HL-60/S4 treated with phorbol 12-myristate 13-acetate at 8.2 ng/mL for 4 days and 3 days (cell line): ENCODE measurements around the gene TMEM120B.

ENCODE experiments used
- in situ Hi-C: fragments of 300-500 bp; cut with MboI; formaldehyde crosslinking; loops from 2 replicates; pipeline ENCODE4 v1.15.0; 2022; ENCODE audit warnings: low sequenced_read_pairs

Gene TMEM120B

DNA sequence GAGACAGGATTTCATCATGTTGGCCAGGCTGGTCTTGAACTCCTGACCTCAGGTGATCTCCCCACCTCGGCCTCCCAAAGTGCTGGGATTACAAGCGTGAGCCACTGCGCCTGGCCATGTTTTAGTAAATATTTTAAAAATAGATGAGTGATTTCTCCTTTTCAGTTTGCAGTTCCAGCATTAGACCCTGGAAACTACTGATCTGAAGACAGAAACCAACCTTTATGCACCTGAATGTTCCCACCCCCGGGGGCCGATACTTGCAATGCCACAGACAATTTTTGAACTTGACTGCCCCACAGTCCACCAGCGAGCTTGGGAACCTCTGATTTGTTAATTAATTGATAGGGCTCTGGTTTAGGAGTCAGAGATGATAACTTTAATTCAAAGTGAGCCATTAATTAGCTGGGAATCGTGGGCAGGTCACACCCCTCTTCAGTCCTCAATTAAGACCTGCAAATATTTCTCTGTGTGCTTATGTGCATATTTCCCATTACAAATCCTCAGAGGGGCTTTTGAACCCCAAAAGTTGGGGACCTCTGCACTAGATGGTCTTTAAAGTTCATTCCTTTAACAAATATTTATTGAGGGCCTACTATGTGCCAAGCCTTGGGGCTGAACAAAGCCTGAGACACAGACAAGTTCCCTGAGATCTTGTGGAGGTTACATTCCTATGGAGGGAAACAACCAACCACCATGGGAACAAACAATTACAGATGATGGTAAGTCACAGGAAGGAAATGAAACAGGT is 4.1 kb upstream of the TMEM120B start:
- in situ Hi-C loops: loop anchor here (25.0 kb wide), 1 partner anchor 179 kb away; the partner anchor contains the start of gene PSMD9

DNA sequence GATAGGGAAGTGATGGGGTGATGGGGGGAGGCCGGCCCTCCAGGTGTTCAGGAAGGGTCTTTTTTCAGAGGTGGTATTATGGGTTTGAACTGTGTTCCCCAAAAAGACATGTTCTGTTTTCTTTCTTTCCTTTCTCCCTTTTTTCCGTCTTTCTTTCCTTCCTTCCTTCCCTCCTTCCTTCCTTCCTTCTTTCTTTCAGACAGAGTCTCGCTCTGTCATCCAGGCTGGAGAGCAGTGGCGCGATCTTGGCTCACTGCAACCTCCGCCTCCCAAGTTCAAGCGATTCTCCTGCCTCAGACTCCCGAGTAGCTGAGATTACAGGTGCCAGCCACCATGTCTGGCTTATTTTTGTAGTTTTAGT is 3.5 kb upstream of the TMEM120B start:
- in situ Hi-C loops: loop anchor here (25.0 kb wide), 1 partner anchor 178 kb away; the partner anchor contains the start of gene PSMD9

DNA sequence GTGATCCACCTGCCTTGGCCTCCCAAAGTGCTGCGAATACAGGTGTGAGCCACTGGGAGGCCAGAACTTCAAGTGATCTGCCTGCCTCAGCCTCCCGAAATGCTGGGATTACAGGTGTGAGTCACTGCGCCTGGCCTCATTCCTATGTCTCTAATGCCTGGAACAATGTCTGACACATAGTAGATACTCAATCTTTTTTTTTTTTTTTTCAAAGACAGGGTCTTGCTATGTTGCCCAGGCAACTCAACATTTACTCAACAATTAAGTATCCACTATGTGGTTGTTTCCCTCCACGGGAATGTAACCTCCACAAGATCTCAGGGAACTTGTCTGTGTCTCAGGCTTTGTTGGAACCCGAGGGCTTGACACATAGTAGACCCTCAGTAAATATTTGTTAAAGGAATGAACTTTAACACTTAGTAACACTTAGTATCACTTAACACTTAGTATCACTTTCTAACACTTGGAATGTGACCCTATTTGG is 3.0 kb upstream of the TMEM120B start:
- in situ Hi-C loops: loop anchor here (25.0 kb wide), 1 partner anchor 178 kb away; the partner anchor contains the start of gene PSMD9

DNA sequence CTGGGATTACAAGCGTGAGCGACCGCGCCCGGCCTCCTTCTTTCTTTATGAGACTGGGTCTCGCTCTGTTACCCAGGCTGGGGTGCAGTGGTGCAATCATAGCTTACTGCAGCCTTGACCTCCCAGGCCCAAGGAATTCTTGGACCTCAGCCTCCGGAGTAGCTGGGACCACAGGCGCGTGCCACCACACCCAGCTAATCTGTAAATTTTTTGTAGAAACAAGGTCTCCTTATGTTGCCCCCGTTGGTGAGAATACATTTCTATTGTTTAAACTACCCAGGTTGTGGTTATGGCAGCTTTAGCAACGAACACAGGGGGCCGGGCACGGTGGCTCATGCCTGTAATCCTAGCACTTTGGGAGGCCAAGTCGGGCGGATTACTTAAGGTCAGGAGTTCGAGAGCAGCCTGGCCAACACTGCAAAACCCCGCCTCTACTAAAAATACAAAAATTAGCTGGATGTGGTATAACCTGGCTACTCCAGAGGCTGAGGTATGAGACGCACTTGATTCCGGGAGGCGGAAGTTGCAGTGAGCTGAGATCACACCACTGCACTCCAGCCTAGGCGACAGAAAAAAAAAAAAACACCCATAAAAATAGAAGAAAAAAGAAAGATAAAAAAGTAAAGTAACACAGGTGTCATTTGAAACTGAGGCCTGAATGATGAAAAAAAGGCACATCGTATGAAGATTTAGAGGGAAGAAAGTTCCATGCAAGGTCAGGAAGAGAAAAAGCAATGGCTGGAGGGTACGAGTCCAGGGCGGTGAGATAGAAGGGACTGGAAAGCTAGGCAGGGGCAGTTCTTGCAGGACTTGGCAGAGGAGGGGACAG is 977 bp upstream of the TMEM120B start:
- in situ Hi-C loops: loop anchor here (25.0 kb wide), 1 partner anchor 176 kb away; the partner anchor contains the start of gene PSMD9

DNA sequence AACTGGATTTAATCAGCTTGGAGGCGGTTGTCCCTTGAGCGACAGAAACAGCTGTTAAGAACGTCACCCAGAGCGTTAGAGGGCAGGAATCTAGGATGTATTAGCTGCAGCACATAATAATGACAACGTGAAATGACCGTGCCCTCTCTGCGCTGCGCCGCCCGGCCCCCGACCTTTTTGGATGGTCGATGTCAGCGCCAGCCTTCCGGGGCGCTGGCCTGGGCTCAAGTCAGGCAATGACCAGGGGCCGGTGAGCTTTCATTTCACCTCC is 427 bp upstream of the TMEM120B start:
- in situ Hi-C loops: loop anchor here (25.0 kb wide), 1 partner anchor 175 kb away; the partner anchor contains the start of gene PSMD9

DNA sequence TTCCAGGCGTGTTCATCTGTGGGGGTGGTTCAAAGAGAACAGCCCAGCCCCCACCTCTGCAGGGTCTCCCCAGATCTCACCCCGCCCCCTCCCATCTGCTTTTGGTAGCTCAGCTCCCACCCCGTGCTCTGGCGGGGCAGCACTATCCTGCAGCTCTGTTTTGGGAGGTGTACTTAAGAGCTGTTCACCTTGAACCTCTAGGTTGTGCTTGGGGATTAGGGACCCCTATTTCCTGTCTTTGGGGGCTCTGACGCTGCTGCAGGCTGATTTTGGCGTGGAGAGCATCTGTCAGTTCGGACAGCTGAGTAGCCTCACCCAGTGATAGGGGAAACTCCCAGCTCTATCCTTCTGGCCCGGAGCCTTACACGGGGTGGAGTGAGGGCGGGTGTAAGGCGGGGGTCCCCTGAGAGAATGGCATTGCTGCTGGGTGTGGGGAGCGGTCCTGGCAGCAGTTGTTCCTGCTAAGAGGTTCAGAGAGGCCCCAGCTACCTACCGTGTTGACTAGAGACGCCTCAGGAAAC is 765 bp downstream of the TMEM120B start:
- in situ Hi-C loops: loop anchor here (25.0 kb wide), 1 partner anchor 174 kb away; the partner anchor contains the start of gene PSMD9

DNA sequence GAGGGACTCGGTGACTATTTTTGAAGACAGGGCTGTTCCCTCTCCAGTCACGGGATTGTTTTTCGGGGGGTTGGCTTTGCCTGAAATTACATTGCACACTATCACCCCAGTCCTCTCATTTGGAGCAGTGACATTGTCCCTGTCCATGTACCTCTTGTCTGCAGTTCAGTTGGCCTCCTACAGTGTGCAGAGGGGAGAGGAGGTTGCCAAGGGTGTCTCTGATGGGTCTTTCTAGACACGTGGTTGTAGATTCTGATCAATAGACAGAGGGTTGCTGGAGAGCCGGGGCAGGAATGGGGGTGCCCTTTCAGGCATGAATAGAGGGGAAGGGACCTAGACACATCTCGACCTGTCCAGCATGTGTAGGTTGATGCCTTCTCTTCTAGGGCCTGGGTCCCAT is 1.2 kb downstream of the TMEM120B start:
- in situ Hi-C loops: loop anchor here (25.0 kb wide), 1 partner anchor 174 kb away; the partner anchor contains the start of gene PSMD9

DNA sequence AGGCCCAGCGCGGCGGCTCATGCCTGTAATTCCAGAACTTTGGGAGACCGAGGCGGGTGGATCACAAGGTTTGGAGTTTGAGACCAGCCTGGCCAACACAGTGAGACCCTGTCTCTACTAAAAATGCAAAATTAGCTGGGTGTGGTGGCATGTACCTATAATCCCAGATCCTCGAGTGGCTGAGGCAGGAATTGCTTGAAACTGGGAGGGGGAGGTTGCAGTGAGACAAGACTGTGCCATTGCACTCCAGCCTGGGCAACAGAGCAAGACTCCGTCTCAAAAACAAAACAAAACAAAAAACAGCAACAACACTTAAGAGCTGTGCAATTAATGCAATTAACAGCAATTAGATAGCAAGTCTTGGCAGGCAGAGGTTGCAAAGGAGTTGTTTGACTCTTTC is 2.5 kb downstream of the TMEM120B start:
- in situ Hi-C loops: loop anchor here (25.0 kb wide), 1 partner anchor 172 kb away; the partner anchor contains the start of gene PSMD9

DNA sequence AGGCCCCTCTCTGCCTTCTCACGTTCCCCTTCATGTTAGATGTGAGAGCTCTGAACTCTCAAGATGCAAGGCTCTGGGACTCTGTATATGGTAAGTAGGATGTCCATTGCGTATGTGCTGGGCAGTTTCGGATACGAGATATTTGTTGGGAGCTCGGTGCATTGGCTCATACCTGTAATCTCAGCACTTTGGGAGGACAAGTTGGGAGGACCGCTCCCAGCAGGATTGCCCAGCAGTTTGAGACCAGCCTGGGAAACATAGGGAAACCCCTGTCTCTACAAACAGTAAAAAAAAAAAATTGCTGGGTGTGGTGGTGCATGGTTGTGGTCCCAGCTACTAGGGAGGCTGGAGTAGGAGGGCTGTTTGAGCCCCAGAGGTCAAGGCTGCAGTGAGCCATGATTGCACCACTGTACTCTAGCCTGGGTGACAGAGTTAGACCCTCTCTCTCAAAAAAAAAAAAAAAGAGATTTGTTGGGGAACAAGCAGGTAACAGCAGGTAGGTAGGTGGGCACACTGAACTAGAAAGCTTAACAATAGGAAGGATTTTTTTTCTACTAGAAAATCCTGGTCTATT is 3.4 kb downstream of the TMEM120B start:
- in situ Hi-C loops: loop anchor here (25.0 kb wide), 1 partner anchor 171 kb away; the partner anchor contains the start of gene PSMD9

DNA sequence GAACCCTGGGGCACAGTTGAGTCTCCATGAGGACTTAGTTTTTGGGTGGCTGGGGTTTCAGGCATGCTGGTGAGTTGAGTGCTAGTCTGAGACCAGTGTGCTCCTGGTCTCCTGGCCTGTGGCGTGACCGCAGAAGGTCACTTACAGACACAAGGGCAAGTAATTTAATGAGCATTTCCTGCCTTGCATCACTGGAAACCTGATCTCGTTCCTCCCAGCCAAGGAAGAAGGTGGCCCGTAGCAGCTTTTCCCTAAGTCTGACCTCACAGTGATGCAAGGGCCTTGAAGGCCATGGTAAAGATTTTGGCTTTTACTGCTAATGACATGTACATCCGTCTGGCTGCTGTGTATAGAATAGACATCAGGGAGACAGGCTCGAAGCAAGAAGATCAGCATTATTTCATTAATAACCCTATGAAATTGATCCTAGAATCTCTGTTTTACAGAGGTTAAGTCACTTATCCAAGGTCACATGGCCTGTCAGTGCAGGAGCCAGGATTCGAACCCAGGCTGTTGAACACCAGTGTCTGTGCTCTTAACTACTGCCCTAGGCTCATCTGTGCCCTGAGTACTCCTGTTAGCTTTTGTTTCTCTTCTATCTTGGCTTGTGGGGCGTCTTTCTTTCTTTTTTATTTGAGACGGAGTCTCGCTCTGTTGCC is 4.6 kb downstream of the TMEM120B start:
- in situ Hi-C loops: loop anchor here (25.0 kb wide), 1 partner anchor 170 kb away; the partner anchor contains the start of gene PSMD9

DNA sequence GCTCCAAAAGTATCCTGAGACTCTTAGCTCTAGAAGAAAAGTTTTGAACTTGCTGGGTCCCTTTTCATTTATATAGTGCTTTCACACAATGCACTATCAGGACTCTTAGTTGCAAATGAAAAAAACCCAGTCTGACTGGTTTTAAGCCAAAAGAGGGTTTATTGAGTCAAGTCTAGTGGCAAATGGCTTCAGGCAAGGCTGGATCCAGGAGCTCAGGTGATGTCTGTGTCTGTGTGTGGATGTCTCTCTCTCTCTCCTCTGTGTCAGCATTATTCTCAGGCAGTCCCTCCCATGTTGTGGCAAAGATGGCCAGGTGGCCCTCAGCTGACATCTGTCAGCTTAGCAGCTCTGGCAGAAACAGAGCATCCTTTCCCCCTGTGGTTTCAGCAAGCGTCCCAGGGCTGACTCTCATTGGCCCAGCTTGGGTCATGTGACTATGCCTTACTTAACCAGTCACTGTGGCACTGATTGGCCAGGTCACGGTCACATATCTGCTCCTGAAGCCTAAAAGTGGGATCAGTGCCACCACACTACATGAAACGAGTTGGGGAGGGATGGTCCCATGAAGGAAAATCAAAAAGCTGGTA is 6.2 kb downstream of the TMEM120B start:
- in situ Hi-C loops: loop anchor here (25.0 kb wide), 1 partner anchor 169 kb away; the partner anchor contains the start of gene PSMD9

DNA sequence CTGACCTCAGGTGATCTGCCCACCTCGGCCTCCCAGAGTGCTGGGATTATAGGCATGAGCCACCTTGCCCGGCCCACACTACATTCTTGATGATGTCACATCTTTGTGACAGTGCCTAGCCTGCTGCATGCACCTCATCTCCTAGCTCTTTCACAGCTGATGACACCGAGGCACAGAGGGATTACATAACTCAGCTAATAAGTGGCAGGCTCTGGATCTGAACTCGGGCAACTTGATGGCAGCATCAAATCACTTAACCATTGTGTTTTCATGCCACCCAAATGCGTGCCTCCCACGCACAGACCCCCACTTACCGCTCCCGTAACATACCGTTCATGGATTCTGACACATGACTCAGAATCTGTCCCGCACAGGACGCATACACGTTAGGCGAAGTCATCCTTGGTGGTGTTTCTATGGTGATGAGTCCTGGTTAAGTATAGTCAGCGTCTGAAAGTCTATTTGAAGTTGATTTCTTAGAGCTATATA is 7.4 kb downstream of the TMEM120B start:
- in situ Hi-C loops: loop anchor here (25.0 kb wide), 1 partner anchor 167 kb away; the partner anchor contains the start of gene PSMD9

DNA sequence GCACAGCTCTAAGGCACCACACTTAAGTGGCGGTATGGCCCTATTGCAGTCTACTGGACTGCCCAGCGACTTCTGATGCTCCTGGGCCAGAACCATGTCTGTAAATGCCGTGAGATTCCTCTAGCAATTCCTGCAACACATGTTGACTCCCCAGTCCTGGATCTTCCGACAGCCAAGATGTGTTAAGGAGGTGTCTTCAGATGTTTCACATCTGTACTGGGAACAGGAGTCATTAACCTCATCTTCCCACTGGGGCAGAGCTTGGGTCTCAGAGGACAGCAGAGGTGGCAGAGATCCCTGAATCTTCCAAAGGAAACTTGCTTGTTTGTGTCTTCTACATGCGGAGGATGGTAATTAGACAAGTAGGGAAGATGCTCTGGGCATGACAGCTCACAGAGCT is 8.2 kb downstream of the TMEM120B start:
- in situ Hi-C loops: loop anchor here (25.0 kb wide), 1 partner anchor 167 kb away; the partner anchor contains the start of gene PSMD9

DNA sequence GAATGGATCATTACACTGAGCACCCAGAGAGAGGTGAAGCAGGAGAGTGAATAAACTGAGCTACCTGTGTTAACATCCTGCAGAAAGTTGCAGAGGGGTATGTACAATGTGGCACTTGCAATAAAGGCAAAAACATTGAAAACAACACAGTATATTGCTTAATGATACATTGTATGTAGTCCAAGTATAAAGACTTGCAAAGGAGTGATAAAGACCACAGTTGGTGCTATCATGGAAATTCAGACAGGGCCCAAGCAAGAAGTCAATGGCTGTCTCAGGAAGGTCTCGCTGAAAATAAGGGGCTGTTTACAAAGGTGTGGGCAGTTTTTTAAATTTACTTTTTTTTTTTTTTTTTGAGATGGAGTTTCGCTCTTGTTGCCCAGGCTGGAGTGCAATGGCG is 10.0 kb downstream of the TMEM120B start:
- in situ Hi-C loops: loop anchor here (25.0 kb wide), 1 partner anchor 165 kb away; the partner anchor contains the start of gene PSMD9

DNA sequence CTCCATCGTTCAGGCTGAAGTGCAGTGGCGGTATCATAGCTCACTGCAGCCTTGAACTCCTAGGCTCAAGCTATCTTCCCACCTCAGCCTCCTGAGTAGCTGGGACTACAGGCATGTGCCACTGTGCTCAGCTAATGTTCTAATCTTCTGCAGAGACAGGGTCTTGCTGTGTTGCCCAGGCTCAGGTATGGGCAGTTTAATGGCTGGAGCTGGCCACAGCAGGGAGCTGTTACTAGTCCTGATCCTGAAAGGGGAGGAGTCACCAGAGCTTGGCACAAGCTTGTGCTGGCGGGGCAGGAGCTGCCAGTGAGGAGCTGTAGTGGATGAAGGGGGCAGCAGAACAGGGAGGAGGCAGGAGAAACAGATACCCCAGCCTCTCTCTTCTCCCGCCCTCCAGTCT is 10.6 kb downstream of the TMEM120B start:
- in situ Hi-C loops: loop anchor here (25.0 kb wide), 1 partner anchor 164 kb away; the partner anchor contains the start of gene PSMD9

DNA sequence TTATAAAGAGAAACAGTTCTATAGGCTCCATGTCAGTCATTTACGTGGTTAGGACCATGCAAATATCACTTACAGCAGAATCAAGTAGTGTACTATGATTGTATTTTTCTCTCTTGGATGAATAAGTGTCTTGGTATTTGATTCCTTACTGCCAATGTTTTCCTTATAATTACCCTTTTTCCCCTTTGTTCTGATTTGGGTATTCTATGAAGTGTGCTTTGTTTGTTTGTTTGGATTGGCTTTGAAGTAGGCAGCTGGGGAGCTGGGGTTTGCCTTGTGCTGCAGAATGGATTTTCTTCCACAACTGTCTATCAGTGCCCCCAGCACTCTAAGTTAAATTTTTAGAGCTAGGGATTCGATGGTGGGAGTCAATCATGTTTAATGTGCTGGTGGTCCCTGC is 12.4 kb downstream of the TMEM120B start:
- in situ Hi-C loops: loop anchor here (25.0 kb wide), 1 partner anchor 162 kb away; the partner anchor contains the start of gene PSMD9

DNA sequence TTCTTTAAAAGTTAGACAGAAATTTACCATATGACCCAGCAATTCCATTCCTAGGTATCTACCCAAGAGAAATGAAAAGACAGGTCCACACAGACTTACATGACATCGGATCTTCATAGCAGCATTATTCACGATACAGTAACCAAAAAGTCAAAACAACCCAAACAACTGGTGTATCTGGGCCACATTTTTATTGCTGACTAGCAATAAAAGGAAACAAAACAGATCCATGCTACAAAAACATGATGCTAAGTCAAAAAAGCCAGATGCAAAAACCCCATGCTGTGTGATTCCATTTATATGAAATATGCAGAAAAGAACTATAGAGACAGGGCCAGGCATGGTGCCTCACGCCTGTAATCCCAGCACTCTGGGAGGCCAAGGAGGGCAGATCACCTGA is 12.9 kb downstream of the TMEM120B start:
- in situ Hi-C loops: no loop called here

DNA sequence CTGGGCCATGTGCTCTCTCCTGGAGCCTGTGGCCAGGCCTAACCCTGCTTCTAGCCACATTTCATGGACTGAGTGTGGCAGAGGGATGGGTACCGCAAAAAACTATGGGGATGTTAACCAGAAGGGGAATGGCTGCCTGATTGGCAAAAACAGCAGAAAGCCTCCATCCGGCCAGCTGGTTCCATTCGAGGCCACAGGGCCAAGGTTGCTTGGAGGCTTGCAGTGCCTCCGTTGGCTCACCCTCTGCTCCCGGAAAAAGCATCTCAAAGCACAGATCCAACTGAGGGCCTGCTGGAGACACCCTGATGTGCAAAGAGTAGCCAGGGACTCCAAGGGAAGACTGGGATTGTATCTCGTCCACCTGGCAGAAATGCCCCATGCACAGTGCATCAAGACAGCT is 16.5 kb downstream of the TMEM120B start:
- in situ Hi-C loops: no loop called here

DNA sequence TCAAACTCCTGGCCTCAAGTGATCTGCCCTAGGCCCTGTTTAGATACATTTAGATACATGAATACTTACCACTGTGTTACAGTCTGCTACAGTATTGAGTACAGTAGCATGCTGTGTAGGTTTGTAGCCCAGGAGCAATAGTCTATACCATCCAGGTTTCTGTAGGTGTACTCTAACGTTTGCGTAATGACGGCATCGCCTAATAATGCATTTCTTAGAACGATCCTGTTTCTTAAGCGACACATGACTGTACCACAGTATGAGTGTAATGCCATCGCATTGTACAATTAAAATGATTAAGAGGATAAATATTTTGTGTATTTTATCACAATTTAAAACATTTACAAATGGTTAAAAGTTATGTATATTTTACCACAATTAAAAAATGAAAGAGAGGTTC is 18.9 kb downstream of the TMEM120B start:
- in situ Hi-C loops: no loop called here
